K562 (cell line): ENCODE results near the gene PPP1R15B. TPM values are rescaled to one million over a fixed set of nuclear protein-coding genes. Genes with fewer than 3 reads are reported as not detected.

Experiments used
- MBD2 ChIP-seq: sonication (generic); IDR thresholded peaks from 2 replicates; pipeline ENCODE4 v1.6.1; 2016; ENCODE audit warnings: low read depth, borderline replicate concordance
- SNIP1 ChIP-seq: fragments of 450-650 bp; IDR thresholded peaks from 2 replicates; pipeline ENCODE4 v1.7.1; 2017; ENCODE audit warnings: low read depth, mild to moderate bottlenecking
- polyA plus RNA-seq, 8 experiments: library from polyadenylated mRNA; depleted of rRNA in 4 of 8; stranded (reverse) in 5 of 8; unstranded in 3 of 8; fragments of >200 nt; fragmentation: Nextera tagmentation in 2 of 8; fragmentation: Illumina TruSeq in 1 of 8; extraction: Ambion mirVana in 2 of 8; extraction: Trizol in 1 of 8; gene quantifications; 2 replicates each; pipeline versions ENCODE4 v1.2.1 to v1.2.3, GENCODE V29; 2011 to 2014; ENCODE audit warnings: inconsistent platforms in 1 of 8, missing spikeins in 1 of 8
- total RNA-seq, 7 experiments: library from RNA; depleted of rRNA in 6 of 7; stranded (reverse); fragments of >200 nt in 6 of 7; fragmentation: Illumina TruSeq in 2 of 7; extraction: Trizol in 2 of 7; gene quantifications; 2 replicates each; pipeline versions ENCODE4 v1.2.1 to v1.2.3, GENCODE V29; 2011 to 2021; ENCODE audit warnings: low replicate concordance in 1 of 7
- TF ChIP-seq, protein P1 (sequence below): fragments of 250-450 bp; sonication (Bioruptor Pico); IDR thresholded peaks from 2 replicates; pipeline ENCODE4 v1.5.0; 2022; ENCODE audit warnings: mild to moderate bottlenecking
- TF ChIP-seq, protein P2 (sequence below), 3 experiments: IDR thresholded peaks in 2 of 3; conservative IDR thresholded peaks in 1 of 3; 2 replicates each; pipeline ENCODE4 v1.5.1; 2011 to 2012; ENCODE audit warnings: low read length in 3 of 3, mild to moderate bottlenecking in 3 of 3, control low read depth in 2 of 3, improper control_type of control experiment in 1 of 3, inconsistent platforms in 1 of 3, low read depth in 1 of 3, mixed read lengths in 1 of 3, moderate library complexity in 1 of 3; ENCODE audit not compliant: insufficient read depth in 2 of 3
- TF ChIP-seq, protein P3 (sequence below), 2 experiments: fragments of 450-650 bp in 1 of 2; sonication (generic) in 1 of 2; formaldehyde crosslinking in 1 of 2; IDR thresholded peaks; 2 replicates each; pipeline versions ENCODE4 v1.7.1 to v1.9.0; 2016 to 2022; ENCODE audit warnings: inconsistent platforms in 1 of 2, mild to moderate bottlenecking in 1 of 2, missing genetic modification reagents in 1 of 2
- TF ChIP-seq, protein P4 (sequence below): sonication (generic); formaldehyde crosslinking; IDR thresholded peaks from 2 replicates; pipeline ENCODE4 v1.8.1; 2023; ENCODE audit warnings: missing genetic modification reagents, mild to moderate bottlenecking, borderline replicate concordance

The PPP1R15B gene
- total and polyA plus RNA-seq, 9 of the 15 experiments (the other 6 are each of a cell fraction or from before 2014, with no cell fraction given), result 17.0 to 48.1 (median 30.8) TPM

DNA sequence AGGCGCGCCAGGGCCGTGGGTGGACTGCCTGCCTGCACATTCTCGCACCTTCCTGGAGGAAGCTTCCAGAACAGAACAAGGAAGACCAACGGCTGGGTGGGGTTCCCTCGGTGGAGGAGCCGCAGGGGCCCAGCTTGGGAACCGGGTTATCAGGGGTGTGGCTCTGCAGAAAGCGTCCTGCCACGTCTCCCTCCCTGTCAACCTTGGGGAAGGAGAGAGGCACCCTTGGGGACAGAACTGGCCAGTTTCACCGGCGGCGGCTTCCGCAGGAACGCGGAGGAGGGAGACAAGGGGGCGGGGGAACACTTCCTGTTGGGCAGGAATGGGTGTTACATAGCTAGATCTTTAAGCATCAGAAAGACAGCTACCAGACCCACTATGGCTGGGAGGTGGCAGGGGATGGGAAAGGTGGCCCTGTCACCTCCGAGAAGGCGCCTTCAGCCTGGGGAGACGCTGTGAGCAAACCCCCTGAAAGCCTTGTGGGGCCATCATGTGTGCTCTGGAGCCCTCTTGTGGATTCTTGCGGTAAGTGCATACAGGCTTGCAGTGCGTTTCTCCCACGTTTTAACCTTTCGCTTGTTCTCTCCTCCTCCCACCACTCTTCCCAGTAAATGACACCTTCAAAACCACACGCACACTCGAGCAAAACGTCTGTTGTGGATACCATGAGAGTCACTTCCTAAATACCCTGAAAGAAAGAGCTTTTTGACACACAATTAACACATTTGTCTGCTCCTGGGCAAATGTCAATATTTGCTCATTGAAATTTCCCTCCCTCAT, 48.1 kb downstream of the PPP1R15B start (continued):
- TF ChIP-seq, protein P1, sequence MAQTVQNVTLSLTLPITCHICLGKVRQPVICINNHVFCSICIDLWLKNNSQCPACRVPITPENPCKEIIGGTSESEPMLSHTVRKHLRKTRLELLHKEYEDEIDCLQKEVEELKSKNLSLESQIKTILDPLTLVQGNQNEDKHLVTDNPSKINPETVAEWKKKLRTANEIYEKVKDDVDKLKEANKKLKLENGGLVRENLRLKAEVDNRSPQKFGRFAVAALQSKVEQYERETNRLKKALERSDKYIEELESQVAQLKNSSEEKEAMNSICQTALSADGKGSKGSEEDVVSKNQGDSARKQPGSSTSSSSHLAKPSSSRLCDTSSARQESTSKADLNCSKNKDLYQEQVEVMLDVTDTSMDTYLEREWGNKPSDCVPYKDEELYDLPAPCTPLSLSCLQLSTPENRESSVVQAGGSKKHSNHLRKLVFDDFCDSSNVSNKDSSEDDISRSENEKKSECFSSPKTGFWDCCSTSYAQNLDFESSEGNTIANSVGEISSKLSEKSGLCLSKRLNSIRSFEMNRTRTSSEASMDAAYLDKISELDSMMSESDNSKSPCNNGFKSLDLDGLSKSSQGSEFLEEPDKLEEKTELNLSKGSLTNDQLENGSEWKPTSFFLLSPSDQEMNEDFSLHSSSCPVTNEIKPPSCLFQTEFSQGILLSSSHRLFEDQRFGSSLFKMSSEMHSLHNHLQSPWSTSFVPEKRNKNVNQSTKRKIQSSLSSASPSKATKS (CRISPR knock-in tag), result no peak
- peak; percentile 36; the same call in 1 of the 2 replicates for TF ChIP-seq SNIP1
- TF ChIP-seq, protein P2, sequence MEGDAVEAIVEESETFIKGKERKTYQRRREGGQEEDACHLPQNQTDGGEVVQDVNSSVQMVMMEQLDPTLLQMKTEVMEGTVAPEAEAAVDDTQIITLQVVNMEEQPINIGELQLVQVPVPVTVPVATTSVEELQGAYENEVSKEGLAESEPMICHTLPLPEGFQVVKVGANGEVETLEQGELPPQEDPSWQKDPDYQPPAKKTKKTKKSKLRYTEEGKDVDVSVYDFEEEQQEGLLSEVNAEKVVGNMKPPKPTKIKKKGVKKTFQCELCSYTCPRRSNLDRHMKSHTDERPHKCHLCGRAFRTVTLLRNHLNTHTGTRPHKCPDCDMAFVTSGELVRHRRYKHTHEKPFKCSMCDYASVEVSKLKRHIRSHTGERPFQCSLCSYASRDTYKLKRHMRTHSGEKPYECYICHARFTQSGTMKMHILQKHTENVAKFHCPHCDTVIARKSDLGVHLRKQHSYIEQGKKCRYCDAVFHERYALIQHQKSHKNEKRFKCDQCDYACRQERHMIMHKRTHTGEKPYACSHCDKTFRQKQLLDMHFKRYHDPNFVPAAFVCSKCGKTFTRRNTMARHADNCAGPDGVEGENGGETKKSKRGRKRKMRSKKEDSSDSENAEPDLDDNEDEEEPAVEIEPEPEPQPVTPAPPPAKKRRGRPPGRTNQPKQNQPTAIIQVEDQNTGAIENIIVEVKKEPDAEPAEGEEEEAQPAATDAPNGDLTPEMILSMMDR (IDR thresholded peaks at IDR 0.05 in 2 of 3, conservative IDR thresholded peaks at IDR 0.05 in 1 of 3; ENCODE audit: insufficient read depth in 2 of 3, low read depth in 1 of 3, low read length in 3 of 3), result peak; percentile 96 to 100 (median 98)
- TF ChIP-seq, protein P3, sequence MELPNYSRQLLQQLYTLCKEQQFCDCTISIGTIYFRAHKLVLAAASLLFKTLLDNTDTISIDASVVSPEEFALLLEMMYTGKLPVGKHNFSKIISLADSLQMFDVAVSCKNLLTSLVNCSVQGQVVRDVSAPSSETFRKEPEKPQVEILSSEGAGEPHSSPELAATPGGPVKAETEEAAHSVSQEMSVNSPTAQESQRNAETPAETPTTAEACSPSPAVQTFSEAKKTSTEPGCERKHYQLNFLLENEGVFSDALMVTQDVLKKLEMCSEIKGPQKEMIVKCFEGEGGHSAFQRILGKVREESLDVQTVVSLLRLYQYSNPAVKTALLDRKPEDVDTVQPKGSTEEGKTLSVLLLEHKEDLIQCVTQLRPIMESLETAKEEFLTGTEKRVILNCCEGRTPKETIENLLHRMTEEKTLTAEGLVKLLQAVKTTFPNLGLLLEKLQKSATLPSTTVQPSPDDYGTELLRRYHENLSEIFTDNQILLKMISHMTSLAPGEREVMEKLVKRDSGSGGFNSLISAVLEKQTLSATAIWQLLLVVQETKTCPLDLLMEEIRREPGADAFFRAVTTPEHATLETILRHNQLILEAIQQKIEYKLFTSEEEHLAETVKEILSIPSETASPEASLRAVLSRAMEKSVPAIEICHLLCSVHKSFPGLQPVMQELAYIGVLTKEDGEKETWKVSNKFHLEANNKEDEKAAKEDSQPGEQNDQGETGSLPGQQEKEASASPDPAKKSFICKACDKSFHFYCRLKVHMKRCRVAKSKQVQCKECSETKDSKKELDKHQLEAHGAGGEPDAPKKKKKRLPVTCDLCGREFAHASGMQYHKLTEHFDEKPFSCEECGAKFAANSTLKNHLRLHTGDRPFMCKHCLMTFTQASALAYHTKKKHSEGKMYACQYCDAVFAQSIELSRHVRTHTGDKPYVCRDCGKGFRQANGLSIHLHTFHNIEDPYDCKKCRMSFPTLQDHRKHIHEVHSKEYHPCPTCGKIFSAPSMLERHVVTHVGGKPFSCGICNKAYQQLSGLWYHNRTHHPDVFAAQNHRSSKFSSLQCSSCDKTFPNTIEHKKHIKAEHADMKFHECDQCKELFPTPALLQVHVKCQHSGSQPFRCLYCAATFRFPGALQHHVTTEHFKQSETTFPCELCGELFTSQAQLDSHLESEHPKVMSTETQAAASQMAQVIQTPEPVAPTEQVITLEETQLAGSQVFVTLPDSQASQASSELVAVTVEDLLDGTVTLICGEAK (IDR thresholded peaks at IDR 0.05), result peak; percentile 90
- TF ChIP-seq, protein P3 (CRISPR knock-in tag; IDR thresholded peaks at IDR 0.05), result no peak
- no peak for TF ChIP-seq MBD2
- TF ChIP-seq, protein P4, sequence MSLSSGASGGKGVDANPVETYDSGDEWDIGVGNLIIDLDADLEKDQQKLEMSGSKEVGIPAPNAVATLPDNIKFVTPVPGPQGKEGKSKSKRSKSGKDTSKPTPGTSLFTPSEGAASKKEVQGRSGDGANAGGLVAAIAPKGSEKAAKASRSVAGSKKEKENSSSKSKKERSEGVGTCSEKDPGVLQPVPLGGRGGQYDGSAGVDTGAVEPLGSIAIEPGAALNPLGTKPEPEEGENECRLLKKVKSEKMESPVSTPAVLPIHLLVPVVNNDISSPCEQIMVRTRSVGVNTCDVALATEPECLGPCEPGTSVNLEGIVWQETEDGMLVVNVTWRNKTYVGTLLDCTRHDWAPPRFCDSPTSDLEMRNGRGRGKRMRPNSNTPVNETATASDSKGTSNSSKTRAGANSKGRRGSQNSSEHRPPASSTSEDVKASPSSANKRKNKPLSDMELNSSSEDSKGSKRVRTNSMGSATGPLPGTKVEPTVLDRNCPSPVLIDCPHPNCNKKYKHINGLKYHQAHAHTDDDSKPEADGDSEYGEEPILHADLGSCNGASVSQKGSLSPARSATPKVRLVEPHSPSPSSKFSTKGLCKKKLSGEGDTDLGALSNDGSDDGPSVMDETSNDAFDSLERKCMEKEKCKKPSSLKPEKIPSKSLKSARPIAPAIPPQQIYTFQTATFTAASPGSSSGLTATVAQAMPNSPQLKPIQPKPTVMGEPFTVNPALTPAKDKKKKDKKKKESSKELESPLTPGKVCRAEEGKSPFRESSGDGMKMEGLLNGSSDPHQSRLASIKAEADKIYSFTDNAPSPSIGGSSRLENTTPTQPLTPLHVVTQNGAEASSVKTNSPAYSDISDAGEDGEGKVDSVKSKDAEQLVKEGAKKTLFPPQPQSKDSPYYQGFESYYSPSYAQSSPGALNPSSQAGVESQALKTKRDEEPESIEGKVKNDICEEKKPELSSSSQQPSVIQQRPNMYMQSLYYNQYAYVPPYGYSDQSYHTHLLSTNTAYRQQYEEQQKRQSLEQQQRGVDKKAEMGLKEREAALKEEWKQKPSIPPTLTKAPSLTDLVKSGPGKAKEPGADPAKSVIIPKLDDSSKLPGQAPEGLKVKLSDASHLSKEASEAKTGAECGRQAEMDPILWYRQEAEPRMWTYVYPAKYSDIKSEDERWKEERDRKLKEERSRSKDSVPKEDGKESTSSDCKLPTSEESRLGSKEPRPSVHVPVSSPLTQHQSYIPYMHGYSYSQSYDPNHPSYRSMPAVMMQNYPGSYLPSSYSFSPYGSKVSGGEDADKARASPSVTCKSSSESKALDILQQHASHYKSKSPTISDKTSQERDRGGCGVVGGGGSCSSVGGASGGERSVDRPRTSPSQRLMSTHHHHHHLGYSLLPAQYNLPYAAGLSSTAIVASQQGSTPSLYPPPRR (CRISPR knock-in tag), result peak; percentile 60; the same call in 1 of the 2 replicates
